GM12801 (cell line): ENCODE data around the gene RABGAP1L.

Source experiments
- TF ChIP-seq, protein P1 (sequence below): IDR thresholded peaks from one replicate; pipeline ENCODE4 v1.5.1; 2011; ENCODE audit warnings: control low read depth; ENCODE audit not compliant: insufficient read length; ENCODE audit errors: extremely low read depth

RABGAP1L gene

DNA sequence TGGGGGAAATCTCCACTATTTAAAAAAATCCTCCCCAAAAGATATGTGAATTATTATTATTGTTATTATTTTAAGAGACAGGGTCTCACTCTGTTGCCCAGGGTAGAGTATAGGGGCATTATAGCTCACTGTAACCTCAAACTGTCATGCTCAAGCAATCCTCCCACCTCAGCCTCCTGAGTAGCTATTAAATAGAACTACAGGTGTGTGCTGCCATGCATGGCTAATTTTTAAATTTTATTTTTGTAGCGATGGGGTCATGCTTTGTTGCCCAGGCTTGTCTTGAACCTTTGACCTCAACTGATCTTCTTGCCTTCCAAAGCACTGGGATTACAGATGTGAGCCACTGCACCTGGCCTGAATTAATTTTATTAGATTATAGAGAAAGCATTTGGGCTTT is 116.8 kb downstream of the RABGAP1L start:
- TF ChIP-seq, protein P1, sequence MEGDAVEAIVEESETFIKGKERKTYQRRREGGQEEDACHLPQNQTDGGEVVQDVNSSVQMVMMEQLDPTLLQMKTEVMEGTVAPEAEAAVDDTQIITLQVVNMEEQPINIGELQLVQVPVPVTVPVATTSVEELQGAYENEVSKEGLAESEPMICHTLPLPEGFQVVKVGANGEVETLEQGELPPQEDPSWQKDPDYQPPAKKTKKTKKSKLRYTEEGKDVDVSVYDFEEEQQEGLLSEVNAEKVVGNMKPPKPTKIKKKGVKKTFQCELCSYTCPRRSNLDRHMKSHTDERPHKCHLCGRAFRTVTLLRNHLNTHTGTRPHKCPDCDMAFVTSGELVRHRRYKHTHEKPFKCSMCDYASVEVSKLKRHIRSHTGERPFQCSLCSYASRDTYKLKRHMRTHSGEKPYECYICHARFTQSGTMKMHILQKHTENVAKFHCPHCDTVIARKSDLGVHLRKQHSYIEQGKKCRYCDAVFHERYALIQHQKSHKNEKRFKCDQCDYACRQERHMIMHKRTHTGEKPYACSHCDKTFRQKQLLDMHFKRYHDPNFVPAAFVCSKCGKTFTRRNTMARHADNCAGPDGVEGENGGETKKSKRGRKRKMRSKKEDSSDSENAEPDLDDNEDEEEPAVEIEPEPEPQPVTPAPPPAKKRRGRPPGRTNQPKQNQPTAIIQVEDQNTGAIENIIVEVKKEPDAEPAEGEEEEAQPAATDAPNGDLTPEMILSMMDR, result no peak

DNA sequence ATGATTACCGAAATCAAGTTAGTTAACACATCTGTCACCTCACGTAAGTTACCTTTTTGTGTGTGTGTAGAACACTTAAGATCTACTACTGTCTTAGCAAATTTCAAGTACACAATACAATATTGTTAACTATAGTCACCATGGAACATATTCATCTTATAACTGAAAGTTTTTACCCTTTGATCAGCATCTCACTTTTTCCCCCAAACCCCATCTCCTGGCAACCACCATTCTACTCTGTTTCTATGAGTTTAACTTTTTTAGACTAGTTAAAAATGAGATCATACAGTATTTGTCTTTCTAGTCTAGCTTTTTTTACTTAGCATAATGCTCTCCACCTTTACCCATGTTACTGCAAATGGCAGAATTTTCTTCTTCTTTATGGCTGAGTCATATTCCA is 124.7 kb downstream of the RABGAP1L start:
- TF ChIP-seq, protein P1, result no peak

DNA sequence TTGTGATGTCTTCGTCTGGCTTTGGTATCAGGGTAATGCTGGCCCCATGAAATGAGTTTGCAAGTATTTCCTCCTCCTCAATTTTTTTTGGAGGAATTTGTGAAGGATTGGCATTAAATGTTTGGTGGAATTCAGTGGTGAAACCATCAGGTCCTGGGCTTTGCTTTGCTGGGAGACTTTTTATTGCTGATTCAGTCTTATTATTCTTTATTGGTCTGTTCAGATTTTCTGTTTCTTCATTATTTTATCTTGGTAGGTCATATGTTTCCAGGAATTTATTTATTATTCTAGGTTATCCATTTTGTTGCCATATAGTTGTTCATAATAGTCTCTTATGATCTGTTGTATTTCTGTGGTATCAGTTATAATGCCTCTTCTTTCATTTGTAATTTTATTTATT is 126.7 kb downstream of the RABGAP1L start:
- TF ChIP-seq, protein P1, result no peak

DNA sequence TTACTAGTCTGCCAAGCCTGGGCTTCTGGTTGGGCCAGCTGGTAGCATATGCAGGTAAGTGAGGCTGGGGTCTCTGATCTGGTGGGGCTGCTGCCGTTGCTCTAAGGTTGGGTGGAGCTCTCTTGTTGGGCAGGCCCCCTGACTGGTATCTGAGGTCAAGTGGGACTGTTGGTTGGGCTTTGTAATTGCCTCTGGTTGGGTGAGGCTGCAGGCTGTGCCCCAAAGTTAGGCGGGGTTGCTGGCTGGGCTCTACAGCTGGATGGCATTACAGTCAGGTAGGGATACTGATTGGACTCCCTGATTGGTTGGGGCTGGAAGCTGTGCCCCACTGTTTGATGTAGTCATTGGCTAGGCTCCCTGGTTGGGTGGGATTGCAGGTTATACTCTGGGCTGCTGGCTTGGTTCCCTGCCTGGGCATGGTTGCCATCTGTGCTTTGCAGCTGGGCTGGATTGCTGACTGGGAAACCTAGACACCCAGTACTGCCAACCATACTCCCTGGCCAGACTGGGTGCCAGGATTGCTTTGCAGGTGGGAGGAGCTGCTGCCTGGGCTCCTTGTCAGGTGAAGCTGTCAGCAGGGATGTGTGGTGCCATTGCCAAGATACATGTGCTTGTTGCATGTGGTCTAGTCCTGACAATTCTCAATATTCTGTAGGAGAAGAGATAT is 130.5 kb downstream of the RABGAP1L start:
- TF ChIP-seq, protein P1, result no peak

DNA sequence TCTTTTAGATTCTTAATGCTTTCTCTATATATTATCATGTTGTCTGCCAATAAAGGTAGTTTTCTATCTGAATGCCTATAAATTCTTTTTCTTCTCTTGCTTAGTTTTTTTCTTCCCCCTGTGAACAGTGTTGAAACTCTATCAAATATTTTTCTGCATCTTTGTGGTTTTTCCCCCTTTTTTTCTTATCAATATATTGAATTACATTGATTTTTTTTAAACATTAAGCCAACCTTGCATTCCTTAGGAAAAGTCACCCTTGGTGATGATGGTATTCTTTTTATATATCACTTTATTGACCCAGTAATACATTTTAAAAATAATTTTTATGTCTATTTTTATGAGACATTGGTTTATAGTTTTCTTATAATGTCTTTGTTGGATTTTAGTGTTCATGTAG is 131.7 kb downstream of the RABGAP1L start:
- TF ChIP-seq, protein P1, result no peak

DNA sequence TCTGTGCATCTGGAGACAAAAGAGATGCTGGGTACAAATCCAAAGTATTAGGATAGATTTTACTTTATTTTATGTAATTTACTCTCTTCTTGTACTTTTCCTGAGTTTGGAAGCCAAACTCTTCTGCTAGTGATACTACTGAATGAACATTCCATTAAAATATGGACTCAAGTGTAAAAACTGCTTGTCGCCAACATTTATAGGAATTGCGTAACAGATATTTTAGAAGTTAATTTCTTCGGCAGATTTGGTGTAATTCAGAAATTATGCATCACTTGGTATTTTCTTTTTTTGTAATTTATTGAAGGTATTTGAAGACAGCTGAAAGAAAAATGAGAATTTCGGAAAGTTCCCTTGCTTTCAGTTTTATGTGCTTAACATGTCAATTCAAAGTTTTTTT is 137.0 kb downstream of the RABGAP1L start:
- TF ChIP-seq, protein P1, result no peak

DNA sequence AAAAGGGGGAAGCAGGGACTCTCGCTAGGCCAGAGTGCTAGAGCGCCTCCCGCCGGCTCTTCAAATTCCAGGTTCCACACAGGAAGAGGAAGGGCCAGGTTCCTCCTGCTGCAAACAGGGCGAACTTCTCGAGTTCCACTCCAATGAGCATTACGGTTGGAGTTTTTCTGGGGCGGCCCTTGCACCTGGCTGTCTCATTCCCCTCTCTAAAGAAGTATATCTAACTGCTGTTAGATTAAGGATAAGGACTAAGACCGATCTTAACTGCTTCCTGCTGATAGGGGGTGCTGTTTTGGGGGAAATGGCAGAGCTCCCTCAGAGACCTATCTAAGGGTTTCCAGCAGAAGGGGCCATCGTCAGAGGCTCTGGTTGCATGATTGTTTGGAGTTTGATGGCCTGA is 138.0 kb downstream of the RABGAP1L start:
- TF ChIP-seq, protein P1, result no peak
